ENCODE results near the gene OTULIN.

GRCh38 chr5:14695152-14695551 is 30.6 kb downstream of the OTULIN start:
- TF ChIP-seq CTCF (IDR thresholded peaks at IDR 0.05; ENCODE audit: low read depth, low read length) (no peak), EZH2phosphoT487 (IDR thresholded peaks at IDR 0.05; ENCODE audit: low read depth) (no peak)

All from OCI-LY3 (cell line).